A673 (cell line): Measurements from ENCODE around the gene TENM4.

Experiments used
- CTCF ChIP-seq: fragments of 300-800, 200-600 bp; sonication (generic); conservative IDR thresholded peaks from 2 replicates; pipeline ENCODE4 v1.5.1; 2017; ENCODE audit warnings: low read depth, mild to moderate bottlenecking, antibody characterized with exemption, low read length, moderate library complexity, mixed read lengths
- EZH2 ChIP-seq: fragments of 200-600 bp; sonication (generic); IDR thresholded peaks from 2 replicates; pipeline ENCODE4 v1.6.1; 2017; ENCODE audit warnings: borderline replicate concordance, low read depth, mild to moderate bottlenecking, mixed read lengths, antibody characterized with exemption, low read length; ENCODE audit not compliant: poor library complexity, severe bottlenecking

DNA sequence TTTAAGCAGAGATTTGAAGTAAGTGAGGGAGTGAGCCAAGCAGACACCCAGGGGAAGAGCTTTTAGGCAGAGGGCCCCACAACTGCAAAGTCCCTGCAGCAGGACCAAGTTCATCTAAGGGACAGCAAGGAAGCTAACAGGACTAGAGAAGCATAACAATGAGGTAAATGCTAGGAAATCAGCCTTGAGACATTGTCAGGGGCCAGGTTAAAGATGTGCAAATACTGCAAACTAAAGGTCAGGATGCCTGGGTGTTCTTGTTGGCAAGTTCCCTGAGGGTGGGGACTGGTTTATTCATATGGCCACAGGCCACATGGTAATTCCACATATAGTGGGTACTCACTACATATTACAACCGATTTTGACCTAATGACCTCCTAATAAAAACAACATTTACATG lies 467.0 kb downstream of the TENM4 start:
- TF ChIP-seq CTCF (no peak), EZH2 (no peak)
